HFFc6 (cell line): ENCODE results near the gene TPPP2. TPM values are rescaled to one million over a fixed set of nuclear protein-coding genes. Genes with fewer than 3 reads are reported as not detected.

Source experiments
- DNase-seq: peaks from one replicate; pipeline ENCODE4 v3.0.0-alpha.2; 2018
- H3K27ac Mint-ChIP-seq: 2 replicates; pipeline ENCODE4 v1.8.0; 2020; ENCODE audit warnings: mild to moderate bottlenecking, mixed read lengths
- H3K27me3 Mint-ChIP-seq: 2 replicates; pipeline ENCODE4 v1.8.0; 2021; ENCODE audit warnings: mild to moderate bottlenecking, moderate library complexity, mixed read lengths; ENCODE audit not compliant: insufficient read depth
- H3K36me3 Mint-ChIP-seq: 2 replicates; pipeline ENCODE4 v1.8.0; 2021; ENCODE audit warnings: low read depth, mixed read lengths
- H3K4me1 Mint-ChIP-seq: 2 replicates; pipeline ENCODE4 v1.8.0; 2020; ENCODE audit warnings: low read depth, mixed read lengths
- H3K4me3 Mint-ChIP-seq: 2 replicates; pipeline ENCODE4 v1.8.0; 2020; ENCODE audit warnings: mild to moderate bottlenecking, moderate library complexity, mixed read lengths
- H3K9me3 Mint-ChIP-seq: 2 replicates; pipeline ENCODE4 v1.8.0; 2020; ENCODE audit warnings: mild to moderate bottlenecking, mixed read lengths
- CTCF ChIP-seq: fragments of 200-600 bp; sonication (generic); IDR thresholded peaks from 2 replicates; pipeline ENCODE4 v1.5.0; 2021; ENCODE audit warnings: antibody characterized with exemption, mild to moderate bottlenecking
- total RNA-seq, 6 experiments: library from RNA; stranded (reverse); fragmentation: NEBNext Ultra II Directional; extraction: Animal tissue kit (Norgen Biotek cat#: 25700); gene quantifications; 2 replicates in 1 of 6; 3 replicates in 5 of 6; pipeline ENCODE4 v1.2.3, GENCODE V29; 2021

TPPP2 gene
- total RNA-seq, 6 experiments from 2014 or later: not detected

GRCh38 chr14:21017528-21018245 lies 12.3 kb upstream of the TPPP2 start:
- no peak for DNase-seq
- Mint-ChIP-seq H3K27me3 (peaks cover 29% of the 10 kb centered on the region), H3K4me3 (no peak overlapping the region), H3K27ac (no peak overlapping the region), H3K36me3 (no peaks in the 10 kb centered on the region), H3K4me1 (peaks cover 6% of the 10 kb centered on the region), H3K9me3 (no peaks in the 10 kb centered on the region)
- no peak for TF ChIP-seq CTCF

- Mint-ChIP-seq H3K36me3 (no peaks in the 10 kb centered on the region), H3K27me3 (peaks cover 27% of the 10 kb centered on the region), H3K9me3 (no peaks in the 10 kb centered on the region), H3K27ac (no peak overlapping the region), H3K4me1 (peaks cover 6% of the 10 kb centered on the region), H3K4me3 (no peak overlapping the region)
- no peak for TF ChIP-seq CTCF
- DNase-seq: no peak
These were observed 11.7 kb upstream of the TPPP2 start for GRCh38 chr14:21018286-21018685.

DNA sequence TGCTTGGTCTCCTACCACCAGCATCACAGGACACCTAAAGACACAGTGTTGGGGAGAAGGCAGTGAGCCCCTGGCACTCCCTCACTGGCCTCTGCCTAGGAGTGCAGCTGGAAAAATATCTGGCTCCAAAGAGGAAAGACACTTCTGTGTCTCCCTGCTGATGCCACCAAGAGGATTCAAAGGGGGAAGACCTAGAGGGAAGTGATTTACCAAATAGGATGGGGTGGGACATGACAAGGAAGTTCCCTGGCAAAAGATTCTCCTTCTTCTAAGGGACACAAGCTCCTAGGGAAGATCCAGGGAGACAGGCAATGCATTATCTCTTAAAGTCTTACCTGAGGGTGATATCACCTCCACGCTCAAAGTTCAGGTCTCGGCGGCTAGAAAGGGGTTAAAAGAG lies 11.2 kb upstream of the TPPP2 start:
- no peak for DNase-seq
- Mint-ChIP-seq H3K36me3 (no peaks in the 10 kb centered on the region), H3K4me1 (peaks cover 6% of the 10 kb centered on the region), H3K4me3 (no peak overlapping the region), H3K27me3 (peaks cover 32% of the 10 kb centered on the region), H3K27ac (no peak overlapping the region), H3K9me3 (no peaks in the 10 kb centered on the region)
- no peak for TF ChIP-seq CTCF

- H3K4me1 Mint-ChIP-seq: peaks cover 6% of the 10 kb centered on the region
- peaks cover 37% of the 10 kb centered on the region for H3K27me3 Mint-ChIP-seq
- H3K27ac Mint-ChIP-seq: no peak overlapping the region
- H3K9me3 Mint-ChIP-seq: no peaks in the 10 kb centered on the region
- no peaks in the 10 kb centered on the region for H3K36me3 Mint-ChIP-seq
- no peak for TF ChIP-seq CTCF
- no peak for DNase-seq
- no peak overlapping the region for H3K4me3 Mint-ChIP-seq
These were observed 10.7 kb upstream of the TPPP2 start for GRCh38 chr14:21019366-21019765.

GRCh38 chr14:21020977-21021545 lies 9.0 kb upstream of the TPPP2 start:
- TF ChIP-seq CTCF: no peak
- no peaks in the 10 kb centered on the region for H3K9me3 Mint-ChIP-seq
- H3K4me3 Mint-ChIP-seq: no peak overlapping the region
- no peak overlapping the region for H3K27ac Mint-ChIP-seq
- peaks cover 46% of the 10 kb centered on the region for H3K27me3 Mint-ChIP-seq
- peaks cover 6% of the 10 kb centered on the region for H3K4me1 Mint-ChIP-seq
- no peak for DNase-seq
- H3K36me3 Mint-ChIP-seq: no peaks in the 10 kb centered on the region
